Activated naive CD4-positive, alpha-beta T cell treated with anti-CD3 and anti-CD28 coated beads, Interleukin-2, amount 50 U/mL, for 16 hours (primary cell): ENCODE results near the gene RPN1.

Experiments
- DNase-seq: peaks from one replicate; pipeline ENCODE4 v3.0.0-alpha.2; 2020

Gene RPN1

DNA sequence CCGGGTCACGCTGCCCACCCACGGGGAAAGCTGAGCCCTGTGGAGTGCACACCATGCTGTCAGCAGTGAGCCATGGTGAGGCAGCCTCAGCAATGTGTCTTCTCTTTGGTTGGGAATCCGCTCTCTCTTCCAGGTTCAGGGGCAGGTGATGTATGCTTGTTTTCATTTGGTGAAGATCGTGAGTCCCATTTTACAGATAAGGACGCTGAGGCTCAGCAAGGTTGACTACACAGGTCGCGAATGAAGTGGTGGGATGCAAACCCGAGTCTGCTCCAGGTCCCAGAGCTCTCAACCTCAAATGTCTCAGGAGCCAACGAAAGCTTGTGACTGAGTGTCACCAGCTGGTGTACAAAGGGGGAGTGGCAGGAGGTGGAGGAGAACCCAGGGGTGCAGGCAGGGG lies 74.3 kb downstream of the RPN1 start:
- DNase-seq, result no peak

DNA sequence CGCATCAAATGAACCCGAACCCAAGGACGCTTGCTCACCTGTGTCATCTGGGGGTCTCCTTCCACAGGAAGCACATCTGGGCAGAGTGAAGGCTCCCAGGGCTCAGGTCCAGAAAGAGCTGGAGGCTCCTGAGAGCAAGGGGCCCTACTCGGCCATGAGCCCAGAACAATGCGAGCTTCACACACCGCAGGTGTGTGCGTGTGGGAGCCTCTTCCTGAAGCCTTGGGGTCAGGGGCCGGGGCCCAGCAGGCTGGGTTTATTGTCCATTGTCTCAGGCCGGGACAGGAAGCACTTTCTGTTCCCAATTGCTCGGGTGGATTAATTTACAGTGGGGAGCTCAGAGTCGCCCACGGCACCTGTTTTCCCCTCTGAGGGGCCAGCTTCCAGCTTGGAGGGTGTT lies 74.8 kb downstream of the RPN1 start:
- no peak for DNase-seq

DNA sequence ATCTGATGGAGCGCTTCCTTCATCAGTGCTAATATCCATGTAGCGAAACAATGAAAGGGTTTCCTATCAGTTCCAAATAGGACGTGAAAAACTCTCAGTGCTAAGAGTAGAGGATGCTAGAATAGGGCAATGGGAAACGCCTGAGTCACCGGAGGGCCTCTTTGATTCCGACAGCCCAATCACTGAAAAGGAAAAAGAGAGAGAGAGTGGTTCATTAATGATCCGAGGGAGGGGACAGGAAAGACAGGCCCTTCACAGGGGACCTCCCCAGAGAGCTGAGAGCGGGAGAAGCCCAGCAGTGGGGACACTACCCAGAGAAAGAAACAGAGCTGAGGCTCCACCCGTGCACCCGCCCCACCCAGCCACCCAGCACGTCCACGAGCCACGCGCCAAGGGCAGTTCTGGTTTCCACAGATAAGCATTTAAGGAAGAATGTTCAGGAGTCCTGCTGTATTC lies 76.9 kb downstream of the RPN1 start:
- DNase-seq, result no peak

DNA sequence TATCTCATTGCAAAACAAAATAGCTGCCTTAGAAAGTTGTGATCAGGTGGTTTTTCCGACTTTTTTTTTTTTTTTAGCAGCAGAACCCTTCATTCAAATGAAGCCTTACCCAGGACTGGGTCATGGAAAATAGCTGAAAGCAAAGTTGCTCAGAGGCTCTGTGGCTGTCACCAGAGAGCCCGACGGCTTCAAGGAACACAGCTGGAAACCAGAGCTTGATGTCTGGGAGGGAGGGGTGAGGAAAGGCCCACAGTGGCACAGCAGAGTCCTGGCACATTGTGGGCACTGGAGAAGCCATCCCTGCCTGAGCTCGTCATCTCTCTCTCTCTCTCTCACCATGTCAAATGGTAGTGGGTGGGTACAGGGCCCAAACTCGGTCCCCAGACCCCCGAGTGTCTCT lies 77.5 kb downstream of the RPN1 start:
- DNase-seq, result no peak

DNA sequence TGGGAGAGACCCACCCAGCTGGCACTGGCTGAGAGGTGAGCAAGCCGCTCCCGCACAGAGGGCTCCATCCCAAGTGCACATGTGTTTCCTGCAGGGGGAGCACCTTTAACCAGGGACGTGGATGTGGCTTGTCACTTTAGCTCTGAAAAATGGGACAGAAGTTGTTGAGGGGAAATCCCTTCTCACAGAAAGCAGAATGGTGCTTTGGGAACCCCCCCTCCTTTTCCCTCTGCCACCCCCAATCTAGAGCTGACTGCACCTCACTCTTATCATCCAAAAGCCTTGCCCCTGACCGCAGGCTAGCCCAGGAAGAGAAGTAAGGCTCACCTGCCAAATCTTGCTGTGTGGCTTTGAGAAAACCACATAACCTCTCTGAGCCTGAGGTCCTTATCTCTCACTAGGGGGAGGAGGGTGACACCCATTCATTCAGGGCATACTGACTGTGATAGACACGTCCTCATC lies 77.9 kb downstream of the RPN1 start:
- DNase-seq, result no peak

DNA sequence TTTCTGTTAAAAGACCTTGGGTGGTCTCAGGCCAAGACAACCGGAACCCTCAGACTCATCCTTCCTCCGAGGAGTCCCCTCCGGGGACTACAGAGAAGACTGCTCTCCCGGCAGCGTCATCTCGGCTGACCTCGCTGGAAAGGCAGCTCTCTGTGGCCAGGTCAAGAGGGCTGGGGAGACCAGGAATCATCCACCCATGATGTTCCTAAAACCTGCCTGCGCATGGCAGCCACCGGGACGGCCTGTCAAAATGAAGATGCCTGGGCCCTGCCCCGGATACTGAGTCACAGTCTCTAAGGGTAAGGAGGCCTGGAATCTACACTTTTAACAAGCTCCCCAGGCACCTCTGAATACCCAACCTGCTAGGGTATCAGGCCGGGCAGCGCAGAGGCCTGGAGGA lies 78.6 kb downstream of the RPN1 start:
- DNase-seq, result no peak
